Measurements from ENCODE around the gene MEFV. TPM values are rescaled to one million over a fixed set of nuclear protein-coding genes. Genes with fewer than 3 reads are reported as not detected.
A peak's percentile ranks its signal among the peaks of the same experiment; 100 is the strongest.
"Not testable (repeated sequence)": the region's sequence is repeated elsewhere in the genome, so short reads cannot be mapped to it uniquely, and the experiment has no call there.

The MEFV gene
- polyA plus RNA-seq, 1 donor, result 0.45 TPM

- peak overlapping the region; percentile 90 for H3K4me3 ChIP-seq (ENCODE audit: low read length)
- peaks cover 43% of the 10 kb centered on the region for H3K36me3 ChIP-seq (ENCODE audit: control insufficient read depth, insufficient read depth, low read length)
- H3K4me1 ChIP-seq (ENCODE audit: control insufficient read depth, insufficient read depth, low read length), result peaks cover 3% of the 10 kb centered on the region
- no CpG with 5 or more reads among the region's 6 CpGs for WGBS (ENCODE audit: insufficient coverage, low lambda C conversion rate)
- peaks cover 34% of the 10 kb centered on the region for H3K9me3 ChIP-seq (ENCODE audit: control insufficient read depth, low read depth, low read length)
- H3K27ac ChIP-seq (ENCODE audit: low read length), result no peak overlapping the region
- DNase-seq, result no peak
- no peaks in the 10 kb centered on the region for H3K27me3 ChIP-seq (ENCODE audit: control insufficient read depth, insufficient read depth, low read length)
Measured at GRCh38 chr16:3285131-3285530, 28.7 kb upstream of the MEFV start.

GRCh38 chr16:3283543-3284447, 27.4 kb upstream of the MEFV start:
- WGBS (ENCODE audit: insufficient coverage, low lambda C conversion rate), result no CpG with 5 or more reads among the region's 56 CpGs
- Histone ChIP-seq H3K9me3 (ENCODE audit: control insufficient read depth, low read depth, low read length) (peaks cover 22% of the 10 kb centered on the region), H3K27ac (ENCODE audit: low read length) (peak overlapping the region; percentile 99), H3K36me3 (ENCODE audit: control insufficient read depth, insufficient read depth, low read length) (peaks cover 30% of the 10 kb centered on the region), H3K27me3 (ENCODE audit: control insufficient read depth, insufficient read depth, low read length) (no peaks in the 10 kb centered on the region), H3K4me1 (ENCODE audit: control insufficient read depth, insufficient read depth, low read length) (peaks cover 3% of the 10 kb centered on the region), H3K4me3 (ENCODE audit: low read length) (peak overlapping the region; percentile 90)
- DNase-seq, result no peak

GRCh38 chr16:3282730-3283542, 26.5 kb upstream of the MEFV start, which contains the start of gene ZNF263:
TSS of gene ZNF263 (plus strand) at chr16:3283491. CDS start at chr16:3283819, 328 bp downstream.
- peaks cover 3% of the 10 kb centered on the region for H3K4me1 ChIP-seq (ENCODE audit: control insufficient read depth, insufficient read depth, low read length)
- no CpG with 5 or more reads among the region's 72 CpGs for WGBS (ENCODE audit: insufficient coverage, low lambda C conversion rate)

GRCh38 chr16:3282103-3282729, 25.8 kb upstream of the MEFV start:
- H3K27ac ChIP-seq (ENCODE audit: low read length), result peak overlapping the region; percentile 99
- no peak for DNase-seq
- H3K4me3 ChIP-seq (ENCODE audit: low read length), result peak overlapping the region; percentile 90
- WGBS (ENCODE audit: insufficient coverage, low lambda C conversion rate), result no CpG with 5 or more reads among the region's 29 CpGs
- peaks cover 21% of the 10 kb centered on the region for H3K36me3 ChIP-seq (ENCODE audit: control insufficient read depth, insufficient read depth, low read length)
- H3K4me1 ChIP-seq (ENCODE audit: control insufficient read depth, insufficient read depth, low read length), result peaks cover 3% of the 10 kb centered on the region
- H3K9me3 ChIP-seq (ENCODE audit: control insufficient read depth, low read depth, low read length), result peaks cover 8% of the 10 kb centered on the region
- no peaks in the 10 kb centered on the region for H3K27me3 ChIP-seq (ENCODE audit: control insufficient read depth, insufficient read depth, low read length)

More at GRCh38 chr16:3282730-3283542, 26.5 kb upstream of the MEFV start, which contains the start of gene ZNF263:
- peak within 1 kb of the TSS; percentile 90 for H3K4me3 ChIP-seq (ENCODE audit: low read length)
- H3K36me3 ChIP-seq (ENCODE audit: control insufficient read depth, insufficient read depth, low read length), result peaks cover 24% of the 10 kb centered on the region
- DNase-seq, result peak; percentile 97 to 99
- H3K9me3 ChIP-seq (ENCODE audit: control insufficient read depth, low read depth, low read length), result peaks cover 14% of the 10 kb centered on the region
- no peaks in the 10 kb centered on the region for H3K27me3 ChIP-seq (ENCODE audit: control insufficient read depth, insufficient read depth, low read length)
- peak within 1 kb of the TSS; percentile 99 for H3K27ac ChIP-seq (ENCODE audit: low read length)

GRCh38 chr16:3281222-3281820, 24.9 kb upstream of the MEFV start:
- H3K36me3 ChIP-seq (ENCODE audit: control insufficient read depth, insufficient read depth, low read length), result peaks cover 15% of the 10 kb centered on the region
- no CpG with 5 or more reads among the region's 6 CpGs for WGBS (ENCODE audit: insufficient coverage, low lambda C conversion rate)
- H3K4me1 ChIP-seq (ENCODE audit: control insufficient read depth, insufficient read depth, low read length), result peaks cover 3% of the 10 kb centered on the region
- H3K9me3 ChIP-seq (ENCODE audit: control insufficient read depth, low read depth, low read length), result peaks cover 5% of the 10 kb centered on the region
- no peak overlapping the region for H3K4me3 ChIP-seq (ENCODE audit: low read length)
- H3K27ac ChIP-seq (ENCODE audit: low read length), result no peak overlapping the region
- H3K27me3 ChIP-seq (ENCODE audit: control insufficient read depth, insufficient read depth, low read length), result peaks cover 6% of the 10 kb centered on the region
- no peak for DNase-seq

- H3K4me3 ChIP-seq (ENCODE audit: low read length), result no peak overlapping the region
- no peaks in the 10 kb centered on the region for H3K9me3 ChIP-seq (ENCODE audit: control insufficient read depth, low read depth, low read length)
- H3K36me3 ChIP-seq (ENCODE audit: control insufficient read depth, insufficient read depth, low read length), result no peaks in the 10 kb centered on the region
- no peak for DNase-seq
- H3K27me3 ChIP-seq (ENCODE audit: control insufficient read depth, insufficient read depth, low read length), result peaks cover 15% of the 10 kb centered on the region
- H3K4me1 ChIP-seq (ENCODE audit: control insufficient read depth, insufficient read depth, low read length), result no peaks in the 10 kb centered on the region
- 100% methylated on average over 1 of the region's 5 CpGs for WGBS (ENCODE audit: insufficient coverage, low lambda C conversion rate)
- H3K27ac ChIP-seq (ENCODE audit: low read length), result no peak overlapping the region
Measured at GRCh38 chr16:3276679-3277078, 20.2 kb upstream of the MEFV start.

GRCh38 chr16:3274947-3275346, 18.5 kb upstream of the MEFV start:
- Histone ChIP-seq H3K27me3 (ENCODE audit: control insufficient read depth, insufficient read depth, low read length) (peaks cover 15% of the 10 kb centered on the region), H3K4me3 (ENCODE audit: low read length) (no peak overlapping the region), H3K36me3 (ENCODE audit: control insufficient read depth, insufficient read depth, low read length) (no peaks in the 10 kb centered on the region), H3K27ac (ENCODE audit: low read length) (no peak overlapping the region), H3K4me1 (ENCODE audit: control insufficient read depth, insufficient read depth, low read length) (no peaks in the 10 kb centered on the region), H3K9me3 (ENCODE audit: control insufficient read depth, low read depth, low read length) (no peaks in the 10 kb centered on the region)
- DNase-seq, result no peak

GRCh38 chr16:3274490-3274889, 18.1 kb upstream of the MEFV start:
- peaks cover 15% of the 10 kb centered on the region for H3K27me3 ChIP-seq (ENCODE audit: control insufficient read depth, insufficient read depth, low read length)
- no peak for DNase-seq
- no peak overlapping the region for H3K27ac ChIP-seq (ENCODE audit: low read length)
- H3K36me3 ChIP-seq (ENCODE audit: control insufficient read depth, insufficient read depth, low read length), result no peaks in the 10 kb centered on the region
- no peaks in the 10 kb centered on the region for H3K9me3 ChIP-seq (ENCODE audit: control insufficient read depth, low read depth, low read length)
- no peaks in the 10 kb centered on the region for H3K4me1 ChIP-seq (ENCODE audit: control insufficient read depth, insufficient read depth, low read length)
- WGBS (ENCODE audit: insufficient coverage, low lambda C conversion rate), result 88% methylated on average over 2 of the region's 4 CpGs
- no peak overlapping the region for H3K4me3 ChIP-seq (ENCODE audit: low read length)

- not testable (repeated sequence) for H3K27ac ChIP-seq (ENCODE audit: low read length); DNase-seq; H3K4me1 ChIP-seq (ENCODE audit: control insufficient read depth, insufficient read depth, low read length); H3K27me3 ChIP-seq (ENCODE audit: control insufficient read depth, insufficient read depth, low read length); H3K4me3 ChIP-seq (ENCODE audit: low read length); H3K36me3 ChIP-seq (ENCODE audit: control insufficient read depth, insufficient read depth, low read length); H3K9me3 ChIP-seq (ENCODE audit: control insufficient read depth, low read depth, low read length)
- 100% methylated on average over 1 of the region's 22 CpGs for WGBS (ENCODE audit: insufficient coverage, low lambda C conversion rate)
Measured at GRCh38 chr16:3271281-3271680, 14.8 kb upstream of the MEFV start.

- not testable (repeated sequence) for H3K4me3 ChIP-seq (ENCODE audit: low read length); H3K9me3 ChIP-seq (ENCODE audit: control insufficient read depth, low read depth, low read length); H3K27me3 ChIP-seq (ENCODE audit: control insufficient read depth, insufficient read depth, low read length); H3K4me1 ChIP-seq (ENCODE audit: control insufficient read depth, insufficient read depth, low read length); DNase-seq; H3K36me3 ChIP-seq (ENCODE audit: control insufficient read depth, insufficient read depth, low read length); H3K27ac ChIP-seq (ENCODE audit: low read length)
- 100% methylated on average over 2 of the region's 5 CpGs for WGBS (ENCODE audit: insufficient coverage, low lambda C conversion rate)
Measured at GRCh38 chr16:3270718-3271117, 14.3 kb upstream of the MEFV start.

Measured in large intestine (tissue), 3 donors.